Stimulated activated CD4-positive, alpha-beta T cell treated with anti-CD3 and anti-CD28 coated beads, Interleukin-1b, Interleukin-23, amount 100 ng/mL, for 24 hours (primary cell): Measurements from ENCODE around the gene CENPW.

ENCODE experiments used
- DNase-seq, 4 experiments: peaks; one replicate each; pipeline ENCODE4 v3.0.0-alpha.2; 2020; ENCODE audit warnings: low read depth in 4 of 4, low spot score in 1 of 4

Gene CENPW

DNA sequence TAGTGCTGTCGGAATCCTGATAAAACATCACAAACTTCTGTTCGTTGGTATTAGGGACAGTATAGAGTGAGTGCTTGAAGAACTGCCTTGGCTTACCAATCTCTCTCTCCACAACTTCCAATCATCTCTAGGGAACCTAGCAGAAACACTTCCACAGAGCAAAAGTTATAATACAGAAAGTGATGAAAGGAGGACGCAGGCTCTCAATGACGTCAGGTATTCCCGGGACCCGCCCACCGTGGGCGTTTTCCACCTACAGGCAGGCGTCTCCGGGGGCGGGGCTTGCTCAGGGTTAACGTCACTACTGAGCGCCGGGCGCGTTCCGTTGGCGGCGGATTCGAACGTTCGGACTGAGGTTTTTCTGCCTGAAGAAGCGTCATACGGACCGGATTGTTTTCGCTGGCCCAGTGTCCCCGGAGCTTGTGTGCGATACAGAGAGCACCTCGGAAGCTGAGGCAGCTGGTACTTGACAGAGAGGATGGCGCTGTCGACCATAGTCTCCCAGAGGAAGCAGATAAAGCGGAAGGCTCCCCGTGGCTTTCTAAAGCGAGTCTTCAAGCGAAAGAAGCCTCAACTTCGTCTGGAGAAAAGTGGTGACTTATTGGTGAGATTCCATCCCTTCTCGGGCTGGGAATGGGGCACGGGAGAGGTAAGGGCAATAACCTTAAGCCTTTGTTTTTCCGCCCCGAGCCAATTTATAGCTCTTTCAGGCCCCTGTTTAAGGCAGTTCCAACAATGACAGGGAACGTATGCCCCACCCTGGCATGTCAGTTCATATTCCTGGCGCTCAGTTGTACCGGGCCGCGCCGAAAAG is at the start of gene CENPW:
Gene CENPW (plus strand): TSS at position 320 of the 814 bp plus-strand sequence. CDS start 159 bp downstream, at position 479.
- peak; percentile 91 to 95 (median 94) for DNase-seq

DNA sequence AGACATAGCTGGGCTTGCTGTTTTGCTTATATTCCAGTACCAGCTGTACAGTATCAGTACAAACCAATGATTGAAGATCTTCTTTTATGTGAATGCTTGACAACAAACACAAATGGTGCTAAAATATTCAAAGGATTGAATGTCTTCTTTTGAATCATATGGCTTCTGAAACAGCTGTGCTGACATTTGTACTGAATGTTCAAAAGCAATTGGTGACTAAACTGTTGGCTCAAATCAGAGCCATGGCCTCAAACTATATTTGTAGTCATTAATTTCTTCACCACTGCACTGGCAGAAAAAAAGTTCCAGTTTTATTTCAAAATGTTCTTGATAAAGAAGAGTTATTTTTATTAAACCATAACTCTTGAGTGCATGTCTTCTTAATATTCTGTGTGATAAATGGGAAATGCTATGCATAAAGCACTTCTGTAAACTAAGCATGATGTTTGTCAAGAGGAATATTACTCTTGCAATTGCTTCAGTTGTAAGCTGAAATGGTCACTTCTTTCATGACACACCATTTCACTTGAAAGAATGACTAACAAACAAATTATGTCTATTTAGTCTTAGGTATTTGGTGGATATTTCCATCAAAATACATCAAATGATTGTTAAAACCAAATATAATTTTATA is 45.9 kb upstream of the CENPW start:
- no peak for DNase-seq

DNA sequence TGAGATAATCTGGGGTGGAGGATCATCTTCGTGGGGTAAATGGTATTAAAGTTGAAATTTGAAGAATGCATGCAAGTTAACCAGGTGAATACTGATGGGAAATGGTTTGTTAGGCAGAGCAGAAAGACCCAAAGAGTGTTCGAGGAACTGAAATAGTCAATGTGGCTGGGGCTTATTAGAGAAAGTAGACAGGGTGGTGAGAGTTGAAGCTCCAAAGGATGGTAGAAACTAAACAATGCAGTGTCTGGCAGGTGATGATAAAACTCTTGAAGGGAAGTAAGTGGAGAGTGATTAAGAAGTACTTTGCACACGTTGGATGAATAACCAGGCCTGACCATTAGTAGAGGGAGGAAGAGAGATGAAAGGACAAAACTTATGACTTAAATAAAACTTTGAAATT is 39.8 kb upstream of the CENPW start:
- no peak for DNase-seq

DNA sequence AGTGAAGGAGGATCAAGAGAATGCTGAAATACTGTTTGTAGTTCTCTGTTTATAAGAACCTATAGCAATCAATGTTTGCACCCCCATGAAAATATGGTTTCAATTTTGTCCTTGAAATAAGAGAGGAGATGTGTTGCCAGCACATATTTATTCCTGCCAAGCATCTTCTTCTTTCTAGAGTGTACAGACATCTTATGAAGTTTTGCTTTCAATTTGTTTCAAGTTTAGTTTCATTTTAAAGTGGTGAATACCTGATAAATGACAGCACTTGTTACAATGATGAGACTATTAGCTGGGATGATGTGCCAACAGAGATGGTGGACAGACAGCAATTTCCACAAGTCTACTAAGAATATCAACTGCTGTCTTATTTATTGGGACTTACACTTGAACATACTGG is 39.2 kb upstream of the CENPW start:
- DNase-seq, result no peak

DNA sequence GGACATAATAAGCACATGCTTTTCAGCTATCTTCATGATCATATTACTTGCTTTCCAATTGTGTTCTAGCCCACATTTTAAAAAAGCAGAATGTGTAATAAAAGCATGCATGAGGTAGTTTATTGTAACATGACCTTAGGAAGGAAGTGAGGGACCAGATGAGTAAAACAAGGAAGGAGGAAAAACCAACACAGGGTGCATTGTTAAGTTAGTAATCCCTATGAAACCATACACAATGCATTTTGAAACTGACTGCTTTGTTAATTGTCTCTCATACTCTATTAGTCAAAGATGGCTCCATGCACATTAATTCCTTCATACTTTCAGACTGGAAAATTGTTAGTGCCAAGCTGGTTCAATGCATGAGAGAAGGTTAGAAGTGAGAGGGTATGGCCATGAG is 37.7 kb upstream of the CENPW start:
- no peak for DNase-seq

DNA sequence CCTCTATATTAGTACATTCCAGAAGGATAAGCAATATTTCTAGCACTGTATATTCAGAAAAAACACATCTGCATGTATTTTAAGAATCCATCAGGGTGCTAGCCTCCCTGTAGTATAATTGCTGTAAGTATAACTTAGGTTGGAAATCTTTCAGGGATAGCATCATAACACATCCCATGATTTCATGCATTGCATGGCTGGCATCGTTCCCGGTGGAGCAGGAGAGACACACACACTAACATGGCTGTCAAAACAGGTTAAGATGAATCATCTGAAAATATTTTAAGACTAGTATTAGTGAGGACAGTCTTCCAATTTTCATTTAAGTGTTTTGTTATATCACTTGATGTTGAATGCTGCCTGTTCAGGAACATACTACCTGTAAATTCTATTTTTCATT is 32.1 kb upstream of the CENPW start:
- DNase-seq, result no peak

DNA sequence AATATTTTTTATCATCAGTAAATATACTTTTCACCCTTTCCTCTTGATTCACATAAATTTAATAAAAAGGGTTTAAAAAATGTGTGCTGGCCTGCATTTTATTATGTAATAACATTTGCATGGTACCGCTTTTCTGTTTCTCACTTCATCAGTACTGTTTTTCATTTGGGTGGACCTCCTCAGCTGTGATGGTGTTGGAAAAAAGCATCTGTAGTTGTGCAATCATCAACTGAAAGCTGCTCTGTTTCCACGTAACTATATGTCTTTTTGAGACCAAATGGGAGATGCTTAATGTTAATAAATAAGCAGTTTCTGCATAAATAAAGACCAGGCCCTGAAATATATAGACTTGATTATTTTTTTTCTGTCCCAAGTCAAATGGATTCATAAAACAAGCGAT is 31.6 kb upstream of the CENPW start:
- DNase-seq, result no peak

DNA sequence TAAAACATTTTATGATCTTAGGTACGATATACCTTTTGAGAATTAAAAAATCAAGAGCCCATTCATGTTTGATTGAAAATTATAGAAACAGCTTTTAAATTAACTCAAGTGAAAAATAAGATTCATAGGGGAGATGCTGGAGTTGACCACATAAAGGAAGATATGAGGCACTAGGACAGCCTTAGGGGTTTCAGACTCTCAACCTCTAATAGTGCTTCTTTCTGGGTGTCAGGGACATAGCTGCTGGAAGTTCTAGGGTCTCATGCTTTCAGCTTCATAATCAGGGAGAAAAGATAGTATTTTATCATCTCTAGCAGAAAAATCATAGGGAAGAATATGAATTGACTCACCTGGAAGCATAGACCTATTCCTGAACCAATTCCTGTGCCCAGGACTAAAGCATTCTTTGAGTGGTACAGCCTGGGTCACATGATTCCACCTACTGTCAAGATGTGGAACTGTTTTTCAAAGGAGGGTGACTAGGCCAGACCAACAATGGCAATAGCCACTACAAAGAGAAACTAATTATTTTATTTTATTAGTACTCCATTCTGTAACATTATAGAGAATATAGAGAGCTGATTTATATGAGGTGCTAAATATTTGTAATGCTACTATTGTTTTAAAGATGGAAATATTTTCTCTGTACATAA is 27.8 kb upstream of the CENPW start:
- no peak for DNase-seq

DNA sequence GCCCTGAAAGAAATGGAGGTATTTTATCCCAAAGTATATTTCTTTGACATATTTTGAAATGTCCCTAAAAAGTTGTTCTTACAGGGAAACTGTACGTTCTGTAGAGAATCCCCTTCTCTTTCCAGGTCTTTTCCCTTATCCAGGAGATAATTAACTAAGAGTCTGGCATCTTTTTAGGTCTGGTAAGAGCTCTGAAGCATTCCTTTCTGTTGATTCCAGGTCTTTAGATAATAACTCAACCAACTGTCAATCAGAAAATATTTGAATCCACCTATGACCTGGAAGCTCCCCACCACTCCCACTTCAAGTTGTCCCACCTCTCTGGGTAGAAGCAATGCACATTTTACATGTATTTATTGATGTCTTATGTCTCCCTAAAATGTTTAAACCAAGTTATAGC is 26.0 kb upstream of the CENPW start:
- no peak for DNase-seq

DNA sequence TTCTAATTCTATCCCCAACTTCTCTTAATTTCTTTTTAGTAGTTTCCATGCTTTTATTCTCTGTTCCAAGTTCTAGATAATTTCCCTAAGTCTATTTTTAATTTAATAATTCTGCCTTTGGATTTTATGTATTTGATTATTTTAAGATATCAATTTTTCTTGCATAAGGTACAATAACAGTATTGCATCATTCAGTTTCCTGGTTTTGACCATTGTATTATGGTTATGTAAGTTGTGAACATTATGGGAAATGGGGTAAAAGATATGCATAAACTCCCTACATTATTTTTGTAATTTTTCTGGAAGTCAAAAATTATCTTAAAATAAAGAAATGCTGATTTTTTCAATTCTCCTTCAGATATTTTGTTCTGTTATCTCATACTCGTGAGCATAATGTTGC is 21.1 kb upstream of the CENPW start:
- DNase-seq, result no peak

DNA sequence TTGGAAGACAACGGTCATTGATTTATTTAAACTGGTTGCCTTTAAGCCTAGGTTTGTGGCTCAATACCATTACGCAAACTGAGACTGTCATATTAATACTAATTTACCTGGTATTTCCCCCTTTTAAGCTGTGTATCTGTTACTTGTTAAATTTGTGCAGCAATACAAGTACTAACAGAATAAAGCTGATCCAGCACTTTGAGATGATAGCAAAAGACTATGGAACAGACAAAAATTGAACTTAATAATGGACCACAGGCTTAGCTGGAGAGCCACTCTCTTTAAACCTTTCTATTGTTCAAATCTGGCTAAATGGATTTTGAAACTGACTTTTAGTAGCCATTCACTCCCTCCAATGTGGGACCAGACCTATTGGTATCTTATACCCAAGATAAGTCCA is 6.2 kb upstream of the CENPW start:
- DNase-seq, result no peak

DNA sequence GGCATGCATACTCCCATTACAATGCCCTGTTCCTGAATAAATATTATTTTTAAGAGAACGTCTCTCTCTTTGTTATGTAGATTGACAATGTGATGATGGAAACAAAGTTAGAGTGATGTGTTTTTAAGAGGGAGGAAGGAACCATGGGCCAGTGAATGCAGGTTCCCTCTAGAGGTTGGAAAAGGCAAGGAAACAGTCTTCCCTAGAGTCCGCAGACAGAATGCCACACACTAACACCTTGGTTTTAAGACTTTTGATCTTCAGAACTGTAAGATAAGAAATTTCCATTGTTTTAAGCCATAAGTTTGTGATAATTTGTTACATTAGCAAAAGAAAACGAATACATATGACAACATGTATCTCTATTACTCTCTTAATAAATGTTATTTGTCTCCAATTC is 4.7 kb upstream of the CENPW start:
- DNase-seq, result no peak

DNA sequence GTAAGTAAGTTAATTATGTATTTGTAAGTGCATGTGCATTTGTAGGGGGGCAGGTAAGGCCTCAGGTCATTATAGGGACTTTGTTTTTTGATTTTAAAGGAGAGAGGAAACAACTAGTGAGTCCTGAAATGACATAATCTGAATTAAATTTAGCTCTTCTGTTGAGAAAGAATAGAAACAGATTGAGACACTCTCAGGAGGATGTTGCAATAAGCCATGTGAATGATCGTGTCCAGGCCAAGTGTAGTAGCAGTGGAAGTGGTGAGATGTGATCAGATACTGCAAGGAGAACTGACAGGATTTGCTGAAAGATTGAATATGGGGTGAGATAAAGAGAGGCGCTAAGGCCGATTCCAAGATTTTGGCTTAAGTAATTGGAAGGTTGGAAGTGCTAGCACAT is 2.6 kb upstream of the CENPW start:
- no peak for DNase-seq

DNA sequence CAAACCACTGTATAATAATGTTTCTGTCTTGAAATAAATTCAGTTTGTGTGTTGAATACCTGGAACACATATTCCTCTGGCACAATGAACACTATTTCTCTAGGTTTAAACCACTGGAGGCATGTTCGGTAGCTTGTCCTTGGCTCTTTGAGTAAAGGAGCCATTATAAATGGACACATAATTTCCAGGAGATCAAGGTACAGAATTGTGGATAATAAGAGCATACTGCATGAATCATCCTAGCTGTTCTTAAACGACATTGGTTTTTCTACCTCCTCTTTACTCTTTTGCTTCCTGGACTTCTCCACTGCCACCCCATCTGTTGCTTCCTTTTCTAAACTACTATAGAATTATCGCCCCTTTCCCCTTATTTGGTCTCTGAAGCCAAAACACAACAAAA is 1.2 kb downstream of the CENPW start:
- no peak for DNase-seq

DNA sequence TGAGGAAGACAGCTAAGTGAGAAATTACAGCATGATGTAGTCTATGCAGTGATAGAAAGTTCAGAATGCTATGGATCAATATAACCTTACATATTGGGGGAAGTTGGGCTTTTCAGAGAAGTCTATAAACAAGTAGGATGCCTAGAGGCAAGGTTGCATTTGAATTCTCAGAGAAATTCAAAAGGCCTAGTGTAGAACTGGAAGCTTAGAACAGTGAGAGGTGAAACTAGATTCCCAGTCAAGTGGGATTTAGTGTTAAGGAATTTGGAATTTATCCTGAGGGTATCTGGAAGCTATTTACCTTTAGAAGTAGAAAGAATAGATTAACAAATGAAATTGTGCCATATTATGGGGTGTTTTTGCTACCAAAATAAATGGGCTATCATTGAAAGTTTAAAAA is 4.3 kb downstream of the CENPW start:
- no peak for DNase-seq

DNA sequence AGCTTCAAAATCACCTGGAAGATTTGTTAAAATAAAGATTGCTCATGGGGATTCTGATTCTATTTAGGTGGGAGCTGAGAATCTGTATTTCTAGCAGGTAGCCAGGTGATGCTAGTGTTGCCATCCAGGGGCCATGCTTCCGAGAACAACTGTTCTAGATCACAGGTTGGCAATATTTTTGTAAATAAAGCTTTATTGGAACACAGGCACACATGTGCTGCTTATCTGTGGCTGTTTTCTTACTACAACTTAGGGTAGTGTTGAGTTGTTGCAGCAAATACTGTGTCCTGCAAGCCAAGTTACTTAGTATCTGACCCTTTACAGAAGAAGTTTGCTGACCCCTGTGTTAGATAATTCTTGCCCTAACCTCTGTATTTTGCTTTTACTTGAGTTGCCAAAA is 12.0 kb downstream of the CENPW start:
- DNase-seq, result no peak

DNA sequence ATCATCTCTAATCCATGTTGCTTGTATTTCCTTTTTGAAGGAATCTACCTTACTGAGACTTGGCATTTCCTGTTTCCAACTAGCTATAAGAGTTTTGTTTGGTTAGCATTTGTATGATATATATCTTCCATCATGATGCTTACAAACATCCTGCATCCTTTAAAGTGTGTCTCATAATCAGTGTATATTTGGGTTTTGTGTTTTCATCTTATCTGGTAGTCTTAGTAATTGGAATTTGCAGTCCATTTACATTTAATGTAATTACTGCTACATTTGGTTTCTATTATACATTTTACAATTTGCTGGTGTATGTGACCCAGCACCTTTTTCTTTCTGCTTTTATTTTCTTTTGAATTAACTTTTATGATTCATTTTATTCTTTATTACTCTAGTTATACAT is 12.6 kb downstream of the CENPW start:
- no peak for DNase-seq

DNA sequence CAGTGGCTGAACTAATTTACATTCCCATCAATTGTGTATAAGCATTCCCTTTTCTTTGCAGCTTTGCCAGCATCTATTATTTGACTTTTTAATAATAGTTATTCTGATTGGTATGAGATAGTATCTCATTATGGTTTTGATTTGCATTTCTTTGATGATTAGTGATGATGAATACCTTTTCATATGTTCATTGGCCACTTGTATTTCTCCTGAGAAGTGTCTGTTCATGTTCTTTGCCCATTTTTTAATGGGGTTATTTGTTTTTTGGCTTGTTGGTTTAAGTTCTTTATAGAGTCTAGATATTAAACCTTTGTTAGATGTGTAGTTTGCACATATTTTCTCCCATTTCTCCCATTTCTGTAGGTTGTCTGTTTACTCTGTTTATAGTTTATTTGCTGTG is 16.6 kb downstream of the CENPW start:
- DNase-seq, result no peak

DNA sequence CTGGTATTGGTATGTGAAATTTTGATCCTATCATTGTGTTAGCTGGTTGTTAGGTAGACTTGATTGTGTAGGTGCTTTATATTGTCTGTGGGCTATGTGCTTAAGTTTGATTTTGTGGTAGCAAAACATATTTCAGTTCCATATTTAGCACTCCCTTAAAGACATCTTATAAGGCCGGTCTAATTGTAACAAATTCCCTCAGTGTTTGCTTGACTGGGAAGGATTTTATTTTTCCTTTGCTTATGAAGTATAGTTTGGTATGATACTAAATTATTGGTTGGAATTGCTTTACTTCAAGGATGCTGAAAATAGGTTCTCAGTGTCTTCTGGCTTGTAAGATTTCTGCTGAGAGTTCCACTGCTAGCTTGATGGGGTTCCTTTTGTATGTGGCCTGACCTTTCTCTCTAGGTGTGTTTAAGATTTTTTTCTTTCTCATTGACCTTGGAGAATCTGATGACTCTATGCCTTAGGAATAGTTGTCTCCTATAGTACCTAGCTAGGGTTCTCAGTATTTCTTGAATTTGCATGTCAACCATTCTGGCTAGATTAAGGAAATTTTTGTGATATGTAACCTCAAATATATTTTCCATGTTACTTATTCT is 20.1 kb downstream of the CENPW start:
- no peak for DNase-seq

DNA sequence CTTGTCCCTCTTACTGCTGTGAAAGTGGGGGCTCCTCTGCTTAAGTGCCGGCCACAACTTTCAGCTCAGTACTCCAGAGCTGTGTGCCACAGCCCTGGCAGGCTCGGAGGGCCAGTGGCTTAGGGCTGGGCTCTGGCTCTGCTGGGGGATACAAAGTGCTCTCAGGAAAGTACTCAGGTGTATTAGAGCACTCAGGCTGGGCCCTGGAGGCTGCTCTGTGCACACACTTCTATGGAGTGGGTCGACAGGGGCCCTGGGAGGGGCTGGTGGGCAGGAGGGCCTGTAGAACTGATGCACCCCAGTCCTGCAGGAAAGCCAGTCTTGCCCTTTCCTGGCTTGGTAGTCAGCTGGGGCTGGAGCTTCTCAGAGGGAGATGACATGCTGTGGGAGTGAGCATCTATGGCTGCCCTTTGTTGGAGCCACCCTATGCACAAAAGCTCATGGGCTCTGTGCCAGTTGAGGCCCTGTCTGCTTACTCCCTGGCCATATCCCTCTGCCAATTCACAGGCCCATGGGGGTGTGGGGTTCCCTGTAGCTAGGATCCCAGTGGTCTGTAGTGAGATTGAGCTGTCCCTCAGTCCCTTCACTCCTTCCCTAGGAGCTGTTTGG is 22.0 kb downstream of the CENPW start:
- no peak for DNase-seq

DNA sequence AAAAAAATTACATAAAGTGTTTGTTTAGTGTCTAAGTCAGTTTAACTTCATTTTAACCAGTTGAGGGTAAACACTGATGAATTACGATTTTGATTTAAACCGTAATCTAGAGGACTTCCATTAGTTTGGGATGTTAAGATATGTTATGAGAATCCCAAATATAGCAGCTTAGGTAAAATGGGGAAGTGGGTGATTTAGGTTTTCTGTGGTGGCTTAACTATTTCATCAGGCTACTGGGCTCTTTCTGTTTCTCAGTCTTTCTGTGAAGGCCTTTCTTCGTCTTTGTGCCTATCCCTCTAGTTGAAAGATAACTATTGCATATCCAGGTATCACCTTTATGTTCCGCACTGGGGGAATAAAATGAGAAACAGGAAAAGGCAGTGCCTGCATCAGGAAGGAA is 27.9 kb downstream of the CENPW start:
- DNase-seq, result no peak

DNA sequence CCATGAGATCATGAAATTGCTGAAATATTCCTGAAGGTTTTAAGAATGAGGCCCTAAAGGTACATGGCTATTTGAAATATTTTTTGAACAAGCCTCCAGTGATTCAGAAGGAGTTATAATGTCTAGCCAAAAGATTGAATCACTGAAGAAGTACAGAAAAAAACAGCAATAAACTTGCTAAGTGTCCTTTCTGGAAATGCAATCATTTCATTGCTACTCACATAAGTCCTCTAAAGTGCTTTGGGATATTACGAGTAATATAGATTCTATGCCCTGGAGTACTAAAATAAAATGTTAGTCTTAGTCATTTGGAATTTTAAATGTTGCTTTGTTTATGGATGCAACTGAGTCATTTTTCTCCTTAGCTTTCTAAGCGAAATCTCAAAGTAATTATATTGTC is 32.7 kb downstream of the CENPW start:
- DNase-seq, result no peak
